NCI-H446 treated with DMSO at 0.1 percent for 48 hours (cell line): Measurements from ENCODE around the gene TREH.

Source experiments
- DNase-seq: peaks from one replicate; lab custom pipeline; 2025; lab: John Stamatoyannopoulos, UW

The TREH gene

GRCh38 chr11:118663902-118664301, 15.5 kb downstream of the TREH start:
- DNase-seq, result no peak

GRCh38 chr11:118663381-118663780, 16.1 kb downstream of the TREH start:
- no peak for DNase-seq

GRCh38 chr11:118662401-118663271, 16.8 kb downstream of the TREH start:
- DNase-seq, result no peak

GRCh38 chr11:118661425-118662301, 17.8 kb downstream of the TREH start:
- no peak for DNase-seq

GRCh38 chr11:118660681-118661424, 18.6 kb downstream of the TREH start:
- no peak for DNase-seq

GRCh38 chr11:118659953-118660680, 19.3 kb downstream of the TREH start:
- DNase-seq, result no peak

- peak; percentile 47 for DNase-seq
These were observed 20.0 kb downstream of the TREH start for GRCh38 chr11:118659314-118659952.

GRCh38 chr11:118658429-118659313, 20.8 kb downstream of the TREH start:
- no peak for DNase-seq

- no peak for DNase-seq
These were observed 21.6 kb downstream of the TREH start for GRCh38 chr11:118657709-118658428.

- DNase-seq, result no peak
These were observed 22.2 kb downstream of the TREH start for GRCh38 chr11:118657238-118657637.

GRCh38 chr11:118656563-118657165, 22.8 kb downstream of the TREH start:
- DNase-seq, result no peak

- no peak for DNase-seq
These were observed 23.8 kb downstream of the TREH start for GRCh38 chr11:118655486-118656190.

GRCh38 chr11:118653684-118654390, 25.6 kb downstream of the TREH start:
- no peak for DNase-seq

GRCh38 chr11:118652681-118653181, 26.7 kb downstream of the TREH start:
- peak; percentile 81 for DNase-seq

GRCh38 chr11:118651820-118652219, 27.6 kb downstream of the TREH start:
- no peak for DNase-seq

GRCh38 chr11:118650366-118650765, 29.1 kb downstream of the TREH start:
- no peak for DNase-seq

- DNase-seq, result no peak
These were observed 29.5 kb downstream of the TREH start for GRCh38 chr11:118649941-118650340.
